H1 (cell line): ENCODE results near the gene PANK3. TPM values are rescaled to one million over a fixed set of nuclear protein-coding genes. Genes with fewer than 3 reads are reported as not detected.
A peak's percentile ranks its signal among the peaks of the same experiment; 100 is the strongest.

ENCODE experiments used
- ASH2L ChIP-seq: fragments of 200-600, 300-600 bp; sonication (generic); IDR thresholded peaks from one replicate; pipeline ENCODE4 v1.7.1; 2017; ENCODE audit warnings: low read length
- BCL11A ChIP-seq, 2 experiments: IDR thresholded peaks; one replicate each; pipeline ENCODE4 v1.6.1; 2011; ENCODE audit warnings: low read depth in 2 of 2, low read length in 2 of 2, mild to moderate bottlenecking in 2 of 2
- CEBPB ChIP-seq: IDR thresholded peaks from 2 replicates; pipeline ENCODE4 v1.6.1; 2012; ENCODE audit warnings: low read depth, low read length
- CHD2 ChIP-seq: IDR thresholded peaks from 2 replicates; pipeline ENCODE4 v1.6.1; 2012; ENCODE audit warnings: low read length, improper control_type of control experiment
- CREB1 ChIP-seq: IDR thresholded peaks from 2 replicates; pipeline ENCODE4 v1.6.1; 2012; ENCODE audit warnings: inconsistent platforms
- EGR1 ChIP-seq: IDR thresholded peaks from 2 replicates; pipeline ENCODE4 v1.6.1; 2011; ENCODE audit warnings: low read depth, low read length, borderline replicate concordance
- FOSL1 ChIP-seq: IDR thresholded peaks from 2 replicates; pipeline ENCODE4 v1.6.1; 2011; ENCODE audit warnings: mild to moderate bottlenecking, low read depth, low read length, moderate library complexity; ENCODE audit not compliant: insufficient read depth
- GTF2F1 ChIP-seq: IDR thresholded peaks from 2 replicates; pipeline ENCODE4 v1.6.1; 2012; ENCODE audit warnings: low read depth, low read length, improper control_type of control experiment, borderline replicate concordance
- JUN ChIP-seq: IDR thresholded peaks from 2 replicates; pipeline ENCODE4 v1.6.1; 2011; ENCODE audit warnings: low read depth, mild to moderate bottlenecking, improper control_type of control experiment, low read length
- JUND ChIP-seq: IDR thresholded peaks from 2 replicates; pipeline ENCODE4 v1.6.1; 2011; ENCODE audit warnings: mild to moderate bottlenecking, improper control_type of control experiment, low read length
- KDM1A ChIP-seq: fragments of 200-600, 300-600 bp; sonication (generic); IDR thresholded peaks from 2 replicates; pipeline ENCODE4 v1.7.1; 2016; ENCODE audit warnings: mild to moderate bottlenecking, low read length, borderline replicate concordance
- KDM5A ChIP-seq: fragments of 200-600 bp; IDR thresholded peaks from 2 replicates; pipeline ENCODE4 v1.7.1; 2012; ENCODE audit warnings: mild to moderate bottlenecking, low read length, inconsistent platforms, mixed read lengths
- NRF1 ChIP-seq: IDR thresholded peaks from 2 replicates; pipeline ENCODE4 v1.6.1; 2011; ENCODE audit warnings: mild to moderate bottlenecking, low read depth, low read length, improper control_type of control experiment
- RAD21 ChIP-seq, 2 experiments: IDR thresholded peaks in 1 of 2; conservative IDR thresholded peaks in 1 of 2; 2 replicates each; pipeline ENCODE4 v1.6.1; 2011; ENCODE audit warnings: low read depth in 2 of 2, low read length in 2 of 2, improper control_type of control experiment in 1 of 2, inconsistent platforms in 1 of 2, mild to moderate bottlenecking in 1 of 2, moderate library complexity in 1 of 2
- RBBP5 ChIP-seq: IDR thresholded peaks from 2 replicates; pipeline ENCODE4 v1.7.1; 2012; ENCODE audit warnings: low read depth, mild to moderate bottlenecking, inconsistent platforms, low read length, moderate library complexity, borderline replicate concordance
- RNF2 ChIP-seq: fragments of 200-900, 300-1000 bp; sonication (generic); IDR thresholded peaks from 2 replicates; pipeline ENCODE4 v1.7.1; 2016; ENCODE audit warnings: borderline replicate concordance, low read depth, mild to moderate bottlenecking, antibody characterized with exemption, low read length; ENCODE audit not compliant: poor library complexity, severe bottlenecking; ENCODE audit errors: missing control alignments
- SAP30 ChIP-seq: fragments of 300-600 bp; sonication (generic); IDR thresholded peaks from 2 replicates; pipeline ENCODE4 v1.7.1; 2012; ENCODE audit warnings: low read length, moderate library complexity, mild to moderate bottlenecking, inconsistent platforms; ENCODE audit not compliant: insufficient read depth, insufficient replicate concordance
- SIX5 ChIP-seq: IDR thresholded peaks from 2 replicates; pipeline ENCODE4 v1.6.1; 2011; ENCODE audit warnings: mild to moderate bottlenecking, low read depth, low read length
- SP1 ChIP-seq: IDR thresholded peaks from 2 replicates; pipeline ENCODE4 v1.6.1; 2011; ENCODE audit warnings: low read depth, low read length
- SP2 ChIP-seq: IDR thresholded peaks from 2 replicates; pipeline ENCODE4 v1.6.1; 2012; ENCODE audit warnings: mild to moderate bottlenecking, low read length, inconsistent platforms
- SUZ12 ChIP-seq: fragments of 200-600 bp; sonication (generic); IDR thresholded peaks from 2 replicates; pipeline ENCODE4 v1.6.1; 2012; ENCODE audit warnings: mild to moderate bottlenecking, inconsistent platforms, low read length, moderate library complexity, mixed read lengths
- TAF7 ChIP-seq: optimal IDR thresholded peaks from 2 replicates; pipeline ENCODE3; 2011; ENCODE audit warnings: low read depth, mild to moderate bottlenecking, inconsistent platforms, low read length, moderate library complexity, borderline replicate concordance
- TBP ChIP-seq: IDR thresholded peaks from 2 replicates; pipeline ENCODE4 v1.6.1; 2011; ENCODE audit warnings: low read depth, low read length, improper control_type of control experiment
- polyA plus RNA-seq, 7 experiments: library from polyadenylated mRNA; depleted of rRNA in 3 of 7; stranded (reverse) in 5 of 7; unstranded in 2 of 7; fragments of >200 nt in 5 of 7; fragments of 200-250 nt in 2 of 7; gene quantifications; 1 replicate in 5 of 7; 2 replicates in 1 of 7; 4 replicates in 1 of 7; pipeline versions ENCODE4 v1.2.1 to v1.2.3, GENCODE V29; 2011 to 2013; ENCODE audit warnings: missing spikeins in 2 of 7, mixed read lengths in 2 of 7
- total RNA-seq: library from RNA; stranded (reverse); fragmentation: NEBNext Ultra II Directional; extraction: Animal tissue kit (Norgen Biotek cat#: 25700); gene quantifications from 2 replicates; pipeline ENCODE4 v1.2.1, GENCODE V29; 2021
- TF ChIP-seq, protein P1 (sequence below): IDR thresholded peaks from 2 replicates; pipeline ENCODE4 v1.6.1; 2012; ENCODE audit warnings: inconsistent platforms

PANK3 gene
- total and polyA plus RNA-seq, 2 of the 8 experiments (the other 6 are each of a cell fraction or from before 2014, with no cell fraction given) = 8.6 to 101 TPM

DNA sequence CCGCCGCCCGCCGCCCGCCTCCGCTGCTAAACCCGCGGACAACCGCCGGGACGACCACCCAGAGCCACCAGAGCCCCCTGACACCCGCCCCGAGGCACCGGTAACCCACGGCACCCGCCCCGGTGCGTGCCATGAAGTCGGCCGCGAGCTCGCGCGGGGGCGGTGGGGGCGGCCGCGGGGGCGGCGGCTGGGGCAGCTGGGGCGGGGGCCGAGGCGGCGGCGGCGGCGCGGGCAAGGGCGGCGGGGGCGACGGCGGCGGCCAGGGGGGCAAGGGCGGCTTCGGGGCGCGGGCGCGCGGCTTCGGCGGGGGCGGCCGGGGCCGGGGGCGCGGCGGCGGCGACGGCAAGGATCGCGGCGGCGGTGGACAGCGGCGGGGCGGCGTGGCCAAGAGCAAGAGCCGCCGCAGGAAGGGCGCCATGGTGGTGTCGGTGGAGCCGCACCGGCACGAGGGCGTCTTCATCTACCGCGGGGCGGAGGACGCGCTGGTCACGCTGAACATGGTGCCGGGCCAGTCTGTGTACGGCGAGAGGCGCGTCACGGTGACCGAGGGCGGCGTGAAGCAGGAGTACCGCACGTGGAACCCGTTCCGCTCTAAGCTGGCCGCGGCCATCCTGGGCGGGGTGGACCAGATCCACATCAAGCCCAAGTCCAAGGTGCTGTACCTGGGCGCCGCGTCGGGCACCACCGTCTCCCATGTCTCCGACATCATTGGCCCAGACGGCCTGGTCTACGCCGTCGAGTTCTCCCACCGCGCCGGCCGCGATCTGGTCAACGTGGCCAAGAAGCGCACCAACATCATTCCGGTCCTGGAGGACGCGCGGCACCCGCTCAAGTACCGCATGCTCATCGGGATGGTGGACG, 49.6 kb downstream of the PANK3 start (continued):
- TF ChIP-seq SIX5 (no peak), JUN (no peak), FOSL1 (no peak), SP1 (no peak), TAF7 (no peak), SAP30 (no peak), GTF2F1 (no peak), RAD21 (IDR thresholded peaks at IDR 0.05 in 1 of 2, conservative IDR thresholded peaks at IDR 0.05 in 1 of 2; ENCODE audit: low read depth in 2 of 2, low read length in 2 of 2) (no peak), EGR1 (no peak), SUZ12 (peak; percentile 46; the same call in 1 of the 2 replicates), KDM5A (no peak), KDM1A (no peak), RBBP5 (0 out of 2 replicates have a peak, but pooled peaks have one; percentile 43), ASH2L (no peak), CEBPB (no peak), RNF2 (peak; percentile 60), NRF1 (no peak), CHD2 (no peak), JUND (no peak), CREB1 (no peak; the same call in 1 of the 2 replicates), TBP (no peak), SP2 (no peak), BCL11A (IDR thresholded peaks at IDR 0.05; ENCODE audit: low read depth in 2 of 2, low read length in 2 of 2) (no peak)
- TF ChIP-seq, protein P1, sequence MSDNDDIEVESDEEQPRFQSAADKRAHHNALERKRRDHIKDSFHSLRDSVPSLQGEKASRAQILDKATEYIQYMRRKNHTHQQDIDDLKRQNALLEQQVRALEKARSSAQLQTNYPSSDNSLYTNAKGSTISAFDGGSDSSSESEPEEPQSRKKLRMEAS = peak; percentile 97
